Spleen (tissue), 11 donors: Measurements from ENCODE around the gene MAEL. TPM values are rescaled to one million over a fixed set of nuclear protein-coding genes. Genes with fewer than 3 reads are reported as not detected.

Experiments used
- DNase-seq: peaks from one replicate; pipeline ENCODE4 v3.0.0-alpha.2; 2020
- H3K27ac ChIP-seq, 8 donors: fragments of 200-600 bp; sonication (generic) in 7 of 8; 1 replicate in 4 of 8; 2 replicates in 4 of 8; pipeline versions ENCODE4 v1.5.0 to v1.8.0; 2016 to 2021; ENCODE audit warnings: inconsistent platforms in 4 of 8, mild to moderate bottlenecking in 4 of 8, moderate library complexity in 1 of 8
- H3K27me3 ChIP-seq, 7 donors: fragments of 200-600 bp; sonication (generic) in 6 of 7; replicated peaks in 1 of 7; 1 replicate in 4 of 7; 2 replicates in 3 of 7; pipeline versions ENCODE4 v1.5.0 to v1.8.0; 2016 to 2021; ENCODE audit warnings: inconsistent platforms in 3 of 7, mild to moderate bottlenecking in 1 of 7
- H3K36me3 ChIP-seq, 6 donors: fragments of 200-600 bp; sonication (generic) in 5 of 6; 1 replicate in 4 of 6; 2 replicates in 2 of 6; pipeline versions ENCODE4 v1.5.0 to v1.8.0; 2016 to 2021; ENCODE audit warnings: inconsistent platforms in 2 of 6
- H3K4me1 ChIP-seq, 6 donors: fragments of 200-600 bp; sonication (generic) in 5 of 6; 1 replicate in 3 of 6; 2 replicates in 3 of 6; pipeline versions ENCODE4 v1.5.0 to v1.8.0; 2016 to 2021; ENCODE audit warnings: inconsistent platforms in 3 of 6
- H3K4me3 ChIP-seq, 8 donors: fragments of 200-600 bp; sonication (generic) in 7 of 8; 1 replicate in 4 of 8; 2 replicates in 4 of 8; pipeline versions ENCODE4 v1.5.0 to v1.8.0; 2016 to 2021; ENCODE audit warnings: inconsistent platforms in 4 of 8, mild to moderate bottlenecking in 4 of 8, moderate library complexity in 2 of 8
- H3K9me3 ChIP-seq, 8 donors: fragments of 200-600 bp; sonication (generic) in 7 of 8; 1 replicate in 4 of 8; 2 replicates in 4 of 8; pipeline versions ENCODE4 v1.5.0 to v1.8.0; 2016 to 2021; ENCODE audit warnings: inconsistent platforms in 4 of 8
- CTCF ChIP-seq, 11 experiments: fragments of 200-600 bp in 7 of 11; fragments of 450-650 bp in 4 of 11; sonication (generic) in 4 of 11; IDR thresholded peaks in 8 of 11; conservative IDR thresholded peaks in 3 of 11; 1 replicate in 7 of 11; 2 replicates in 4 of 11; pipeline versions ENCODE4 v1.4.0 to v1.8.0; 2016 to 2021; ENCODE audit warnings: antibody characterized with exemption in 11 of 11, inconsistent platforms in 4 of 11, mild to moderate bottlenecking in 1 of 11
- POLR2A ChIP-seq, 3 donors: fragments of 450-650 bp; IDR thresholded peaks; one replicate each; pipeline ENCODE4 v1.5.1; 2017; ENCODE audit warnings: antibody characterized with exemption in 3 of 3, mild to moderate bottlenecking in 1 of 3
- POLR2AphosphoS5 ChIP-seq, 3 donors: sonication (generic); formaldehyde crosslinking; IDR thresholded peaks; one replicate each; pipeline ENCODE4 v1.5.1; 2017; ENCODE audit warnings: antibody characterized with exemption in 3 of 3
- WGBS, 5 donors: extraction: QIAGEN DNeasy Blood & Tissue Kit in 3 of 5; methylation state at CpG; one replicate each; pipeline versions ENCODE4 v1.1.5 to v1.1.7; 2013 to 2018; 5-methylcytosine and 5-hydroxymethylcytosine counted together
- intact Hi-C: fragments of 100-400 bp; cut with DNase I; formaldehyde crosslinking; loops from one replicate; pipeline ENCODE4 v1.15.0; 2023; ENCODE audit warnings: low total_unique reads
- polyA plus RNA-seq, 3 donors: library from polyadenylated mRNA; stranded (reverse); fragments of 200-250 nt; gene quantifications; one replicate each; pipeline ENCODE4 v1.2.1, GENCODE V29; 2013
- total RNA-seq, 7 donors: library from RNA; depleted of rRNA in 3 of 7; stranded (reverse); fragments of >200 nt in 3 of 7; fragmentation: NEBNext Ultra II Directional in 4 of 7; extraction: Animal tissue kit (Norgen Biotek cat#: 25700) in 4 of 7; gene quantifications; one replicate each; pipeline versions ENCODE4 v1.1.0 to v1.2.1, GENCODE V29; 2016 to 2021
- donor health status: healthy with polysubstance abuse.
- donor health status: DM: no; HTN: no; CAD: no; lungs with moderate emphysema.
- donor health status: DM: no; HTN: no; CAD: no.
- donor health status: Bipolar disorder and iron deficiency.
- donor health status: healthy.
- donor health status: DM: no; HTN: no; CAD: no.
- donor health status: DM: yes; HTN: yes; CAD: no.

Gene MAEL
- total and polyA plus RNA-seq, 10 donors: 0.05 TPM; not detected in 9

- TF ChIP-seq POLR2AphosphoS5 (IDR thresholded peaks at IDR 0.05) (peak in 2 of 3 donors; percentile 32 to 60), POLR2A (IDR thresholded peaks at IDR 0.05) (no peak), CTCF (IDR thresholded peaks at IDR 0.05 in 8 of 11, conservative IDR thresholded peaks at IDR 0.05 in 3 of 11) (peak; percentile 74 to 99 (median 97))
- Histone ChIP-seq H3K27me3 (no peaks in the 10 kb centered on the region), H3K4me3 (peak overlapping the region in 3 of 8 donors; percentile 14 to 52 (median 25)), H3K4me1 (peaks cover 0 to 11% (median 5%) of the 10 kb centered on the region in 6 donors), H3K9me3 (no peaks in the 10 kb centered on the region), H3K27ac (no peak overlapping the region), H3K36me3 (no peaks in the 10 kb centered on the region)
- peak; percentile 96 for DNase-seq
- WGBS, 5 donors: 8 to 10% (median 9%) methylated on average over 26 to 31 of the region's 31 CpGs
- intact Hi-C loops: loop anchor here (5.0 kb wide), 2 partner anchors 376 to 466 kb away; no protein-coding TSS in a partner anchor
Observed at GRCh38 chr1:167066333-167067122, 77.4 kb downstream of the MAEL start.

DNA sequence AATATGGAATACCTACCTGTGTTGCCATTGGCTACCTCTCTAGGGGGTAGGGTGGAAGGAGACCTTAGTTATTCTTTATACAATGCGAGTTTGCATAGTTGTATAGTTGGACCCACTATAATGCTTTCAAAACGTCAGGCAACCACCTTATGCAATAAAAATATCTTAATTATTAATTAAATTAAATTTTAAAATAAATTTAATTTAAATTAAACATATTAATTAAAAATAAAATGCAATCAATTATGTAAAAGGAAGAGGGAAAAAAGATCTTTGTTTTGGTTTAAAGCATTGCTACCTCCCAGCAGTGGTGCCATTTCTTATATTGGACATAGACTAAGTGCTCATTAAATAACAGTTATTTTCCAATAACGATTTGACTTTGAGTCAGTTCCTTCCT is 78.8 kb downstream of the MAEL start:
- no peak for TF ChIP-seq CTCF (IDR thresholded peaks at IDR 0.05 in 8 of 11, conservative IDR thresholded peaks at IDR 0.05 in 3 of 11)
- TF ChIP-seq POLR2A (IDR thresholded peaks at IDR 0.05): no peak
- no peak for TF ChIP-seq POLR2AphosphoS5 (IDR thresholded peaks at IDR 0.05)
- Histone ChIP-seq H3K4me1 (peaks cover 0 to 11% (median 5%) of the 10 kb centered on the region in 6 donors), H3K4me3 (no peak overlapping the region), H3K36me3 (no peaks in the 10 kb centered on the region), H3K27me3 (no peaks in the 10 kb centered on the region), H3K9me3 (no peaks in the 10 kb centered on the region), H3K27ac (no peak overlapping the region)
- WGBS, 5 donors: 73 to 89% (median 78%) methylated on average over 3 of the region's 3 CpGs
- DNase-seq: no peak
- intact Hi-C loops: loop anchor here (5.0 kb wide), 2 partner anchors 374 to 464 kb away; no protein-coding TSS in a partner anchor

GRCh38 chr1:167068761-167069160 is 79.7 kb downstream of the MAEL start:
- DNase-seq: no peak
- H3K27ac ChIP-seq: no peak overlapping the region
- no peaks in the 10 kb centered on the region for H3K9me3 ChIP-seq
- peaks cover 0 to 11% (median 5%) of the 10 kb centered on the region in 6 donors for H3K4me1 ChIP-seq
- intact Hi-C loops: loop anchor here (5.0 kb wide), 2 partner anchors 374 to 464 kb away; no protein-coding TSS in a partner anchor
- H3K4me3 ChIP-seq: no peak overlapping the region
- TF ChIP-seq POLR2AphosphoS5 (IDR thresholded peaks at IDR 0.05) (no peak), CTCF (IDR thresholded peaks at IDR 0.05 in 8 of 11, conservative IDR thresholded peaks at IDR 0.05 in 3 of 11) (no peak), POLR2A (IDR thresholded peaks at IDR 0.05) (no peak)
- WGBS, 5 donors: 86 to 95% (median 92%) methylated on average over 13 of the region's 13 CpGs
- H3K27me3 ChIP-seq: no peaks in the 10 kb centered on the region
- no peaks in the 10 kb centered on the region for H3K36me3 ChIP-seq

- no peak overlapping the region for H3K27ac ChIP-seq
- H3K36me3 ChIP-seq: no peaks in the 10 kb centered on the region
- 89 to 93% (median 90%) methylated on average over 8 of the region's 8 CpGs for WGBS, 5 donors
- H3K9me3 ChIP-seq: no peaks in the 10 kb centered on the region
- intact Hi-C loops: loop anchor here (10.0 kb wide), 1 partner anchor 194 kb away; no protein-coding TSS in a partner anchor
- no peak for DNase-seq
- H3K4me1 ChIP-seq: peaks cover 0 to 19% (median 5%) of the 10 kb centered on the region in 6 donors
- H3K27me3 ChIP-seq: no peaks in the 10 kb centered on the region
- no peak overlapping the region for H3K4me3 ChIP-seq
- TF ChIP-seq CTCF (IDR thresholded peaks at IDR 0.05 in 8 of 11, conservative IDR thresholded peaks at IDR 0.05 in 3 of 11) (no peak), POLR2A (IDR thresholded peaks at IDR 0.05) (no peak)
Observed at GRCh38 chr1:167071286-167071685, 82.2 kb downstream of the MAEL start.
